Measurements from ENCODE around the gene G6PC2.

The G6PC2 gene

DNA sequence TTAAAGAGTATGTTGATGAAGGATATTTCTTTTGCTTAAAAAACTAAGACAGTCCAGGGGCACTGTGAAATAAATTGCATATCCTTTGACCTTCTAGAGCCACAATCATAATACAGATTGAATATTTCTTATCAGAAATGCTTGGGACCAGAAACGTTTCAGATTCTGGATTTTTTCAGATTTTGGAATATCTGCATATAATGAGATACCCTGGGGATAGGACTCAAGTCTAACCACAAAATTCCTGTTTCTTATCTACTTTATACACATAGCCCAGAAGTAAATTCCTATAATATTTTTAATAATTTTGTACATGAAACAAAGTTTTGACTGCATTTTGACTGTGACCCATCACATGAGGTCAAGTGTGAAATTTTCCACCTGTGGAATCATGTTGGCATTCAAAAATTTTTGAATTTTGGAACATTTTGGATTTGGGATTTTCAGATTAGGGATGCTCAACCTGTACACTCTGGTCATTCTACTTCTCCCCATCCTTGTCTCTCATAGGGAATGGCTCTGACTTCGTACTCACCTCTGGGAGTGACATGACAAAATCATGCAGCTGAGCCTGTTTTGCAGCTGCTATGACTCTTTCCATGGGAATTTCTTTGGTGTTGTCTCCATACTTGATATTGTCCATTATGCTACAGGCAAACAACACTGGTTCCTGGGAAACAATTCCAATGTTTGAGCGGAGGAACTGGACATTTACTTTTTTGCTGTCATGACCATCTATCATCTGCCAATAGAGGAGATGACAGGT, 25.7 kb downstream of the G6PC2 start:
- no peak for TF ChIP-seq FOXP2 (optimal IDR thresholded peaks at IDR 0.05; ENCODE audit: borderline replicate concordance, extremely low read depth, extremely low read length, insufficient read depth)
- TF ChIP-seq TAF1 (IDR thresholded peaks at IDR 0.05; ENCODE audit: borderline replicate concordance, insufficient read depth, low read length): no peak
- TF ChIP-seq POLR2AphosphoS5 (IDR thresholded peaks at IDR 0.05; ENCODE audit: low read depth, low read length): no peak
- no peak for TF ChIP-seq SIN3A (IDR thresholded peaks at IDR 0.05; ENCODE audit: borderline replicate concordance, insufficient read depth, low read length)
- TF ChIP-seq, protein P1, sequence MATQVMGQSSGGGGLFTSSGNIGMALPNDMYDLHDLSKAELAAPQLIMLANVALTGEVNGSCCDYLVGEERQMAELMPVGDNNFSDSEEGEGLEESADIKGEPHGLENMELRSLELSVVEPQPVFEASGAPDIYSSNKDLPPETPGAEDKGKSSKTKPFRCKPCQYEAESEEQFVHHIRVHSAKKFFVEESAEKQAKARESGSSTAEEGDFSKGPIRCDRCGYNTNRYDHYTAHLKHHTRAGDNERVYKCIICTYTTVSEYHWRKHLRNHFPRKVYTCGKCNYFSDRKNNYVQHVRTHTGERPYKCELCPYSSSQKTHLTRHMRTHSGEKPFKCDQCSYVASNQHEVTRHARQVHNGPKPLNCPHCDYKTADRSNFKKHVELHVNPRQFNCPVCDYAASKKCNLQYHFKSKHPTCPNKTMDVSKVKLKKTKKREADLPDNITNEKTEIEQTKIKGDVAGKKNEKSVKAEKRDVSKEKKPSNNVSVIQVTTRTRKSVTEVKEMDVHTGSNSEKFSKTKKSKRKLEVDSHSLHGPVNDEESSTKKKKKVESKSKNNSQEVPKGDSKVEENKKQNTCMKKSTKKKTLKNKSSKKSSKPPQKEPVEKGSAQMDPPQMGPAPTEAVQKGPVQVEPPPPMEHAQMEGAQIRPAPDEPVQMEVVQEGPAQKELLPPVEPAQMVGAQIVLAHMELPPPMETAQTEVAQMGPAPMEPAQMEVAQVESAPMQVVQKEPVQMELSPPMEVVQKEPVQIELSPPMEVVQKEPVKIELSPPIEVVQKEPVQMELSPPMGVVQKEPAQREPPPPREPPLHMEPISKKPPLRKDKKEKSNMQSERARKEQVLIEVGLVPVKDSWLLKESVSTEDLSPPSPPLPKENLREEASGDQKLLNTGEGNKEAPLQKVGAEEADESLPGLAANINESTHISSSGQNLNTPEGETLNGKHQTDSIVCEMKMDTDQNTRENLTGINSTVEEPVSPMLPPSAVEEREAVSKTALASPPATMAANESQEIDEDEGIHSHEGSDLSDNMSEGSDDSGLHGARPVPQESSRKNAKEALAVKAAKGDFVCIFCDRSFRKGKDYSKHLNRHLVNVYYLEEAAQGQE (IDR thresholded peaks at IDR 0.05; ENCODE audit: insufficient read depth in 1 of 2, low read depth in 2 of 2, low read length in 2 of 2): no peak

DNA sequence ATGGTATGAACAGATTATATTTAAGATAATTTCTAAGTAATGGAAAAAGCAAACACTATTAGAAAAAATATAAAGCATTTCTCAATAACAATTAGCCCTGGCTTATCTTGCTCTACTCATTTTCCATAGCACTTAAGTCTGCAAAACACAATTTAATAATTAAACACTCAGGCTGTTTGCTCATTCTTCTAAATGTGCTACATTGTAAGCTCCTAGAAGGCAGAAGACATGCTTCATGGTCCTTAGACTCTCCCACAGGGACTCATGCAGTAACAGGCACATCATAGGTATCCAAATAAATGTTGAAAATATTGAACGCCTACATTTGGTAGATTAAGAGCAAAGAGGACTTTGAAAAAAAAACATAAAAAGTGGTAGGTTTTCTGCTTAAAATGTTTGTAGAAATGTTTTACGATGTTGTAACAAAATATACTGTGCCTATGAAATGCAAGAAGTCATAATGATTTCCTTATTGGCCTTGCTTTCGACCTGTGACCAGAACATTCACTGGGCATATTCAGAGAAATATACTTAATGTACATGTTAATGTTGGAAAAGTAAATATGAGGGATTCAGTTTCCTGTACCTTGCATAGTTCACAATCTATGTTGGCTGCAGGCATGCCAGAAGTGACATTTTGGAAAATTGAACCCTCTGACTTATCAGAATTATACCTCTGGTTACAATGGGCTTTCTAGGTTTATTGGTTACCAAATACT, 27.2 kb downstream of the G6PC2 start:
- no peak for TF ChIP-seq SIN3A (IDR thresholded peaks at IDR 0.05; ENCODE audit: borderline replicate concordance, insufficient read depth, low read length)
- TF ChIP-seq POLR2AphosphoS5 (IDR thresholded peaks at IDR 0.05; ENCODE audit: low read depth, low read length): no peak
- TF ChIP-seq TAF1 (IDR thresholded peaks at IDR 0.05; ENCODE audit: borderline replicate concordance, insufficient read depth, low read length): no peak
- TF ChIP-seq FOXP2 (optimal IDR thresholded peaks at IDR 0.05; ENCODE audit: borderline replicate concordance, extremely low read depth, extremely low read length, insufficient read depth): no peak
- TF ChIP-seq, protein P1 (IDR thresholded peaks at IDR 0.05; ENCODE audit: insufficient read depth in 1 of 2, low read depth in 2 of 2, low read length in 2 of 2): no peak

DNA sequence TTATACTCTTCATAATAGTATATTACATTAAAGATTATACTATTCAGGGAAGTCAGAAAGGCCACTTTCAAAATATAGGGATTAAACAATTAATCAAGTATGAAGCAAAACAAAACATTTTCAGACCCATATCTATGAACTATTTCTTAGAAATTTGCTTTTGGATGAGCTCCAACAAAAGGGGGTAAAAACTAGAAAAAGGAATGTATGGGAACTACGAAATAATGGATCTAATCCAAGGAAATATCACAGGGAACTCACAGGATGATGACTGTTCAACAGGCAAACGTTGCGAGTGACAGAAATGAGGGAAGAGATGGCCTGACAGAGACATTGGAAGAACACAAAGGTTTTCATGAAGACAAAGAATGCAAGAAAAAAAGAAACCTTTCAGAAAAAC, 27.9 kb downstream of the G6PC2 start:
- TF ChIP-seq, protein P1 (IDR thresholded peaks at IDR 0.05; ENCODE audit: insufficient read depth in 1 of 2, low read depth in 2 of 2, low read length in 2 of 2): no peak
- TF ChIP-seq FOXP2 (optimal IDR thresholded peaks at IDR 0.05; ENCODE audit: borderline replicate concordance, extremely low read depth, extremely low read length, insufficient read depth): no peak
- TF ChIP-seq SIN3A (IDR thresholded peaks at IDR 0.05; ENCODE audit: borderline replicate concordance, insufficient read depth, low read length): no peak
- TF ChIP-seq TAF1 (IDR thresholded peaks at IDR 0.05; ENCODE audit: borderline replicate concordance, insufficient read depth, low read length): no peak
- TF ChIP-seq POLR2AphosphoS5 (IDR thresholded peaks at IDR 0.05; ENCODE audit: low read depth, low read length): no peak

DNA sequence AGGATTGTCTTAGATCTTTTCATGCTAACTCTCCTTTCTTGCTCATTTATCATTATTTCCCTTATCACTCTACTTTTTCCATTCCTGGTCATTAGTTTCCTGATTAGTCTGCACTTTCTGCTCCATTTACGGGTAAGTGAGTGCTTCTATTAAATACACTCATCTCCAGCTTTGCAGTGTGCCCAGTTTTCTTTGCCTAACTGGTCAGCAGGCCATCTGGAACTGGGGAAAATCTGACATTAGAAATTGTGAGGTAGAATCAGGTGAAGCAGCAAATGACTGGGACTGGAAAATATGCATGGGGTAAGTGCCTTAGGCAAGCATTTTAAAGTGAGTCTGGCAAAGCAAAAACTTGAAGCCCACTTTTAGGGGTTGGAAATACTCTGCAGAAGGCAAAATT, 29.2 kb downstream of the G6PC2 start:
- TF ChIP-seq, protein P1 (IDR thresholded peaks at IDR 0.05; ENCODE audit: insufficient read depth in 1 of 2, low read depth in 2 of 2, low read length in 2 of 2): no peak
- TF ChIP-seq FOXP2 (optimal IDR thresholded peaks at IDR 0.05; ENCODE audit: borderline replicate concordance, extremely low read depth, extremely low read length, insufficient read depth) (no peak), SIN3A (IDR thresholded peaks at IDR 0.05; ENCODE audit: borderline replicate concordance, insufficient read depth, low read length) (no peak), POLR2AphosphoS5 (IDR thresholded peaks at IDR 0.05; ENCODE audit: low read depth, low read length) (no peak), TAF1 (IDR thresholded peaks at IDR 0.05; ENCODE audit: borderline replicate concordance, insufficient read depth, low read length) (no peak)
